ENCODE measurements around the gene STOX2. TPM values are rescaled to one million over a fixed set of nuclear protein-coding genes. Genes with fewer than 3 reads are reported as not detected.

The STOX2 gene
- total and polyA plus RNA-seq, 2 of the 8 experiments (the other 6 are each of a cell fraction or from before 2014, with no cell fraction given) = 5.5 to 20.0 TPM

GRCh38 chr4:183861426-183861825 lies 43.7 kb upstream of the STOX2 start:
- Histone ChIP-seq H3K4me2 (ENCODE audit: insufficient read depth in 1 of 2, low read depth in 2 of 2, low read length in 2 of 2) (no peak overlapping the region), H3K23me2 (ENCODE audit: low read depth, low read length) (no peaks in the 10 kb centered on the region), H2BK20ac (ENCODE audit: low read length) (no peak overlapping the region), H3K56ac (replicated peaks; ENCODE audit: insufficient read length, low read depth, low read length) (no peak overlapping the region), H3K9me3 (ENCODE audit: insufficient read depth in 2 of 2, low read depth in 1 of 2, low read length in 1 of 2) (no peaks in the 10 kb centered on the region), H4K20me1 (replicated peaks in 1 of 2; ENCODE audit: control insufficient read depth in 1 of 2, insufficient read depth in 2 of 2, low read length in 2 of 2) (no peaks in the 10 kb centered on the region), H2AK5ac (ENCODE audit: low read depth, low read length) (no peak overlapping the region), H3K9ac (replicated peaks in 1 of 4; ENCODE audit: extremely low read depth in 1 of 4, low read depth in 3 of 4, low read length in 3 of 4) (no peak overlapping the region), H2BK15ac (ENCODE audit: low read length) (no peak overlapping the region), H3K27ac (ENCODE audit: low read depth, low read length) (no peak overlapping the region), H2BK120ac (replicated peaks; ENCODE audit: low read depth, low read length) (no peak overlapping the region), H3K27me3 (replicated peaks in 1 of 4; ENCODE audit: control insufficient read depth in 3 of 4, extremely low read depth in 1 of 4, insufficient read depth in 3 of 4, low read length in 3 of 4) (no peaks in the 10 kb centered on the region; a peak in 1 of 7 replicates), H3K79me1 (ENCODE audit: low read depth, low read length) (no peaks in the 10 kb centered on the region), H3K4ac (replicated peaks; ENCODE audit: insufficient read length, low read depth, low read length) (no peak overlapping the region), H2BK5ac (ENCODE audit: low read depth, low read length) (no peak overlapping the region), H3K18ac (ENCODE audit: extremely low read depth, low read length) (no peak overlapping the region), H2BK12ac (ENCODE audit: low read depth, low read length) (no peak overlapping the region), H2AFZ (ENCODE audit: low read length) (no peak overlapping the region), H3K4me1 (replicated peaks in 1 of 4; ENCODE audit: control insufficient read depth in 3 of 4, insufficient read depth in 4 of 4, low read length in 3 of 4) (peaks cover 0 to 4% (median under 1%) of the 10 kb centered on the region in 4 experiments; a peak in 1 of 7 replicates), H3K14ac (ENCODE audit: insufficient read length) (no peak overlapping the region), H3K23ac (ENCODE audit: insufficient read length) (no peak overlapping the region), H3K79me2 (ENCODE audit: control insufficient read depth in 1 of 2, insufficient read depth in 2 of 2, low read length in 2 of 2) (no peaks in the 10 kb centered on the region), H4K91ac (replicated peaks; ENCODE audit: insufficient read length, low read length) (no peak overlapping the region), H4K8ac (ENCODE audit: extremely low read depth, insufficient read depth, low read length) (no peak overlapping the region), H3K36me3 (ENCODE audit: control insufficient read depth in 2 of 4, insufficient read depth in 4 of 4, low read length in 3 of 4) (no peaks in the 10 kb centered on the region), H3K4me3 (ENCODE audit: extremely low read depth in 1 of 4, insufficient read depth in 2 of 4, low read depth in 3 of 4, low read length in 4 of 4) (no peak overlapping the region), H4K5ac (ENCODE audit: insufficient read length, low read depth, low read length) (no peak overlapping the region)
- FAIRE-seq = no peak
- DNase-seq (ENCODE audit: low read depth in 1 of 2, low spot score in 2 of 2) = no peak
- CTCF ChIA-PET (ENCODE audit: partially characterized antibody) = interaction anchor here (0.8 to 1.5 kb wide), 5 partner anchors 35 to 305 kb away, joined by 3 to 4 read pairs (median 3); no protein-coding TSS in a partner anchor
- POLR2A ChIA-PET (ENCODE audit: partially characterized antibody) = no interaction called here
- WGBS, 2 experiments (ENCODE audit: extremely low coverage in 1 of 2, insufficient coverage in 1 of 2, insufficient read length in 1 of 2, insufficient replicate concordance in 2 of 2, low coverage in 1 of 2, low lambda C conversion rate in 2 of 2, missing lambda C conversion rate in 1 of 2) = 91% methylated on average over 13 of the region's 13 CpGs; no CpG with 5 or more reads in 1 of the 2 experiments
- TF ChIP-seq FOSL1 (IDR thresholded peaks at IDR 0.05; ENCODE audit: insufficient read depth, low read depth, low read length) = no peak
- no peak for TF ChIP-seq POLR2AphosphoS5 (IDR thresholded peaks at IDR 0.05; ENCODE audit: low read depth, low read length)
- TF ChIP-seq TAF1 (IDR thresholded peaks at IDR 0.05; ENCODE audit: low read depth, low read length) = no peak
- TF ChIP-seq EGR1 (IDR thresholded peaks at IDR 0.05; ENCODE audit: borderline replicate concordance, low read depth, low read length) = no peak
- no peak for TF ChIP-seq CBX8 (IDR thresholded peaks at IDR 0.05; ENCODE audit: borderline replicate concordance, low read depth, low read length)
- TF ChIP-seq SRF (IDR thresholded peaks at IDR 0.05; ENCODE audit: low read depth, low read length) = no peak
- no peak for TF ChIP-seq HDAC2 (IDR thresholded peaks at IDR 0.05; ENCODE audit: borderline replicate concordance in 1 of 2, low read depth in 2 of 2, low read length in 2 of 2)
- no peak for TF ChIP-seq SAP30 (IDR thresholded peaks at IDR 0.05; ENCODE audit: insufficient read depth, insufficient replicate concordance, low read length)
- no peak for TF ChIP-seq SP1 (IDR thresholded peaks at IDR 0.05; ENCODE audit: low read depth, low read length)
- TF ChIP-seq BACH1 (IDR thresholded peaks at IDR 0.05; ENCODE audit: low read length) = no peak
- TF ChIP-seq RAD21 (IDR thresholded peaks at IDR 0.05 in 1 of 2, conservative IDR thresholded peaks at IDR 0.05 in 1 of 2; ENCODE audit: low read depth in 2 of 2, low read length in 2 of 2) = no peak
- no peak for TF ChIP-seq TBP (IDR thresholded peaks at IDR 0.05; ENCODE audit: low read depth, low read length)
- TF ChIP-seq CBX5 (IDR thresholded peaks at IDR 0.05; ENCODE audit: low read depth, low read length) = no peak
